HCT116 (cell line): Measurements from ENCODE around the gene RBBP8NL.

Experiments
- CTCF ChIP-seq, 3 experiments: fragments of 200-600 bp in 1 of 3; sonication (generic) in 1 of 3; IDR thresholded peaks in 2 of 3; conservative IDR thresholded peaks in 1 of 3; 2 replicates each; pipeline ENCODE4 v1.5.1; 2012 to 2017; ENCODE audit warnings: low read depth in 2 of 3, low read length in 2 of 3, antibody characterized with exemption in 1 of 3, borderline replicate concordance in 1 of 3, control low read depth in 1 of 3, mild to moderate bottlenecking in 1 of 3, mixed read lengths in 1 of 3, mixed run types in 1 of 3, moderate library complexity in 1 of 3; ENCODE audit not compliant: insufficient read depth in 1 of 3
- JUND ChIP-seq: IDR thresholded peaks from 2 replicates; pipeline ENCODE4 v1.6.1; 2012
- POLR2A ChIP-seq: IDR thresholded peaks from 2 replicates; pipeline ENCODE4 v1.7.0; 2011; ENCODE audit warnings: borderline replicate concordance; ENCODE audit not compliant: insufficient read depth, insufficient read length; ENCODE audit errors: extremely low read depth
- REST ChIP-seq: IDR thresholded peaks from 2 replicates; pipeline ENCODE4 v1.6.1; 2012; ENCODE audit warnings: low read depth
- SIN3A ChIP-seq: IDR thresholded peaks from 2 replicates; pipeline ENCODE4 v1.6.1; 2012; ENCODE audit warnings: low read depth
- SP1 ChIP-seq: IDR thresholded peaks from 2 replicates; pipeline ENCODE4 v1.6.1; 2012; ENCODE audit warnings: low read depth
- YY1 ChIP-seq: IDR thresholded peaks from 2 replicates; pipeline ENCODE4 v1.6.1; 2011; ENCODE audit warnings: low read length, low read depth, moderate library complexity, mild to moderate bottlenecking; ENCODE audit not compliant: insufficient replicate concordance; ENCODE audit errors: extremely low read depth

- TF ChIP-seq CTCF (IDR thresholded peaks at IDR 0.05 in 2 of 3, conservative IDR thresholded peaks at IDR 0.05 in 1 of 3; ENCODE audit: borderline replicate concordance in 1 of 3, insufficient read depth in 1 of 3, low read depth in 2 of 3, low read length in 2 of 3) (no peak), SIN3A (no peak), REST (no peak), SP1 (no peak), POLR2A (no peak), JUND (no peak), YY1 (no peak)
Observed at GRCh38 chr20:62365814-62366369, 61.4 kb downstream of the RBBP8NL start.
